H9 (cell line): ENCODE results near the gene RAB40C. TPM values are rescaled to one million over a fixed set of nuclear protein-coding genes. Genes with fewer than 3 reads are reported as not detected.

ENCODE experiments used
- DNase-seq: peaks from one replicate; pipeline ENCODE4 v3.0.0-alpha.2; 2017
- H2AFZ ChIP-seq: one replicate; pipeline ENCODE4 v1.6.1; 2013; ENCODE audit warnings: mild to moderate bottlenecking, low read length, control low read depth, moderate library complexity
- H2AK5ac ChIP-seq: 2 replicates; pipeline ENCODE4 v1.6.1; 2013; ENCODE audit warnings: low read length, control low read depth, mixed read lengths; ENCODE audit not compliant: insufficient read length
- H2BK120ac ChIP-seq: one replicate; pipeline ENCODE4 v1.6.1; 2013; ENCODE audit warnings: low read depth, mild to moderate bottlenecking, low read length, control low read depth, inconsistent platforms; ENCODE audit not compliant: poor library complexity, severe bottlenecking
- H2BK12ac ChIP-seq: 2 replicates; pipeline ENCODE4 v1.6.1; 2013; ENCODE audit warnings: low read length, control low read depth, mixed read lengths, low read depth; ENCODE audit not compliant: insufficient read length
- H2BK15ac ChIP-seq: 2 replicates; pipeline ENCODE4 v1.6.1; 2013; ENCODE audit warnings: low read depth, low read length, control low read depth
- H2BK20ac ChIP-seq: one replicate; pipeline ENCODE4 v1.6.1; 2013; ENCODE audit warnings: low read depth, mild to moderate bottlenecking, low read length, control low read depth, inconsistent platforms; ENCODE audit not compliant: poor library complexity, severe bottlenecking
- H2BK5ac ChIP-seq: 2 replicates; pipeline ENCODE4 v1.6.1; 2013; ENCODE audit warnings: low read length, control low read depth, mixed read lengths; ENCODE audit not compliant: insufficient read length
- H3K14ac ChIP-seq: 2 replicates; pipeline ENCODE4 v1.6.1; 2013; ENCODE audit warnings: low read length, control low read depth; ENCODE audit not compliant: insufficient read depth
- H3K18ac ChIP-seq: 2 replicates; pipeline ENCODE4 v1.6.1; 2013; ENCODE audit warnings: low read depth, mild to moderate bottlenecking, mixed read lengths, low read length, control low read depth; ENCODE audit not compliant: insufficient read length
- H3K23ac ChIP-seq: 2 replicates; pipeline ENCODE4 v1.6.1; 2013; ENCODE audit warnings: low read length, control low read depth, mixed read lengths, low read depth; ENCODE audit not compliant: insufficient read length
- H3K23me2 ChIP-seq: 2 replicates; pipeline ENCODE4 v1.6.1; 2013; ENCODE audit warnings: low read depth, mild to moderate bottlenecking, mixed read lengths, low read length, control low read depth; ENCODE audit not compliant: insufficient read length, poor library complexity, severe bottlenecking
- H3K27ac ChIP-seq: 2 replicates; pipeline ENCODE4 v1.5.1; 2013; ENCODE audit warnings: low read length, control low read depth, mixed read lengths, low read depth; ENCODE audit not compliant: insufficient read length
- H3K27me3 ChIP-seq: 2 replicates; pipeline ENCODE4 v1.6.1; 2013; ENCODE audit warnings: low read length, control low read depth, inconsistent platforms; ENCODE audit not compliant: insufficient read depth
- H3K4ac ChIP-seq: 2 replicates; pipeline ENCODE4 v1.6.1; 2013; ENCODE audit warnings: low read depth, mild to moderate bottlenecking, control low read depth, inconsistent platforms, low read length, moderate library complexity
- H3K4me1 ChIP-seq: 2 replicates; pipeline ENCODE4 v1.6.1; 2013; ENCODE audit warnings: low read length, control low read depth, inconsistent platforms; ENCODE audit not compliant: insufficient read depth
- H3K4me2 ChIP-seq: 2 replicates; pipeline ENCODE4 v1.6.1; 2013; ENCODE audit warnings: low read length, control low read depth, mixed read lengths; ENCODE audit not compliant: insufficient read length, insufficient read depth
- H3K56ac ChIP-seq: 2 replicates; pipeline ENCODE4 v1.6.1; 2013; ENCODE audit warnings: low read depth, mild to moderate bottlenecking, mixed read lengths, low read length, control low read depth; ENCODE audit not compliant: insufficient read length
- H3K79me1 ChIP-seq: 2 replicates; pipeline ENCODE4 v1.6.1; 2013; ENCODE audit warnings: low read depth, mild to moderate bottlenecking, moderate library complexity, low read length, control low read depth, inconsistent platforms; ENCODE audit not compliant: insufficient read depth, poor library complexity, severe bottlenecking
- H3K79me2 ChIP-seq: 2 replicates; pipeline ENCODE4 v1.6.1; 2013; ENCODE audit warnings: low read length, control low read depth, inconsistent platforms; ENCODE audit not compliant: insufficient read depth
- H3K9ac ChIP-seq: 2 replicates; pipeline ENCODE4 v1.6.1; 2013; ENCODE audit warnings: low read length, control low read depth, mixed read lengths; ENCODE audit not compliant: insufficient read length; ENCODE audit errors: extremely low read depth
- H3K9me3 ChIP-seq: one replicate; pipeline ENCODE4 v1.6.1; 2013; ENCODE audit warnings: low read depth, low read length, inconsistent platforms; ENCODE audit not compliant: control insufficient read depth
- H3T11ph ChIP-seq: one replicate; pipeline ENCODE4 v1.6.1; 2013; ENCODE audit warnings: mild to moderate bottlenecking, low read length, control low read depth, inconsistent platforms
- H4K20me1 ChIP-seq: one replicate; pipeline ENCODE4 v1.6.1; 2013; ENCODE audit not compliant: control insufficient read depth, insufficient read length, insufficient read depth
- H4K5ac ChIP-seq: 2 replicates; pipeline ENCODE4 v1.6.1; 2013; ENCODE audit warnings: low read depth, mild to moderate bottlenecking, mixed read lengths, low read length, control low read depth; ENCODE audit not compliant: insufficient read length
- H4K8ac ChIP-seq: replicated peaks from 2 replicates; pipeline ENCODE4 v1.6.1; 2013; ENCODE audit warnings: low read length, control low read depth, mixed read lengths, low read depth; ENCODE audit not compliant: insufficient read length
- H4K91ac ChIP-seq: 2 replicates; pipeline ENCODE4 v1.6.1; 2013; ENCODE audit warnings: low read depth, mild to moderate bottlenecking, moderate library complexity, mixed read lengths, low read length, control low read depth; ENCODE audit not compliant: insufficient read length
- H3K27ac Mint-ChIP-seq, 3 experiments: 2 replicates in 2 of 3; 3 replicates in 1 of 3; pipeline ENCODE4 v1.8.0; 2020 to 2021; ENCODE audit warnings: mixed read lengths in 3 of 3, mild to moderate bottlenecking in 1 of 3, moderate library complexity in 1 of 3
- H3K27me3 Mint-ChIP-seq: 2 replicates; pipeline ENCODE4 v1.8.0; 2021; ENCODE audit warnings: low read depth, mild to moderate bottlenecking, moderate library complexity, mixed read lengths
- H3K36me3 Mint-ChIP-seq, 3 experiments: 2 replicates in 2 of 3; 3 replicates in 1 of 3; pipeline ENCODE4 v1.8.0; 2020 to 2021; ENCODE audit warnings: low read depth in 3 of 3, mixed read lengths in 3 of 3; ENCODE audit not compliant: insufficient read depth in 1 of 3
- H3K4me1 Mint-ChIP-seq, 2 experiments: 2 replicates each; pipeline ENCODE4 v1.8.0; 2020; ENCODE audit warnings: mixed read lengths in 2 of 2
- H3K4me3 Mint-ChIP-seq, 2 experiments: 2 replicates in 1 of 2; 3 replicates in 1 of 2; pipeline ENCODE4 v1.8.0; 2020 to 2021; ENCODE audit warnings: mild to moderate bottlenecking in 2 of 2, mixed read lengths in 2 of 2, moderate library complexity in 1 of 2
- H3K9me3 Mint-ChIP-seq, 2 experiments: 2 replicates in 1 of 2; 3 replicates in 1 of 2; pipeline ENCODE4 v1.8.0; 2020; ENCODE audit warnings: mild to moderate bottlenecking in 2 of 2, mixed read lengths in 2 of 2, moderate library complexity in 1 of 2
- CTCF ChIP-seq: fragments of 200-600 bp; sonication (generic); conservative IDR thresholded peaks from 3 replicates; pipeline ENCODE4 v1.8.0; 2021; ENCODE audit warnings: antibody characterized with exemption, mild to moderate bottlenecking
- WGBS: extraction: QIAGEN DNeasy Blood & Tissue Kit; methylation state at CpG from one replicate; pipeline ENCODE4 v1.1.7; 2013; ENCODE audit warnings: missing lambda C conversion rate, low lambda C conversion rate, mixed read lengths; ENCODE audit not compliant: insufficient read length; ENCODE audit errors: extremely low coverage; 5-methylcytosine and 5-hydroxymethylcytosine counted together
- total RNA-seq: library from RNA; stranded (reverse); gene quantifications from 2 replicates; pipeline ENCODE4 v1.2.1, GENCODE V29; 2021

RAB40C gene
- total RNA-seq, 1 experiment from 2014 or later, result 19.1 TPM

GRCh38 chr16:651844-652243, 62.0 kb downstream of the RAB40C start:
- Histone ChIP-seq H3T11ph (no peak overlapping the region), H3K9me3 (no peaks in the 10 kb centered on the region), H3K4me1 (no peaks in the 10 kb centered on the region), H2AK5ac (no peak overlapping the region), H3K4ac (no peak overlapping the region), H4K91ac (no peak overlapping the region), H2BK12ac (no peak overlapping the region), H3K23me2 (peaks cover 9% of the 10 kb centered on the region), H4K20me1 (no peaks in the 10 kb centered on the region), H3K27me3 (no peaks in the 10 kb centered on the region), H2AFZ (no peak overlapping the region), H3K79me2 (no peaks in the 10 kb centered on the region), H3K56ac (no peak overlapping the region), H3K23ac (no peak overlapping the region), H3K79me1 (no peaks in the 10 kb centered on the region), H2BK120ac (no peak overlapping the region), H3K4me2 (no peak overlapping the region), H2BK15ac (no peak overlapping the region), H4K5ac (no peak overlapping the region), H3K27ac (no peak overlapping the region), H4K8ac (no peak overlapping the region), H2BK20ac (no peak overlapping the region), H3K9ac (no peak overlapping the region), H3K14ac (no peak overlapping the region), H2BK5ac (no peak overlapping the region), H3K18ac (no peak overlapping the region)
- H3K4me3 Mint-ChIP-seq, result no peak overlapping the region; a peak in 1 of 5 replicates
- no CpG with 5 or more reads among the region's 22 CpGs for WGBS
- no peaks in the 10 kb centered on the region for H3K27me3 Mint-ChIP-seq
- no peak overlapping the region for H3K27ac Mint-ChIP-seq
- no peak for TF ChIP-seq CTCF
- no peak for DNase-seq
- peaks cover 0 to 9% of the 10 kb centered on the region in 2 experiments; a peak in 2 of 4 replicates for H3K4me1 Mint-ChIP-seq
- no peaks in the 10 kb centered on the region; a peak in 1 of 7 replicates for H3K36me3 Mint-ChIP-seq
- H3K9me3 Mint-ChIP-seq, result no peaks in the 10 kb centered on the region
